Hepatocyte (in vitro differentiated cells): ENCODE data around the gene HUWE1. TPM values are rescaled to one million over a fixed set of nuclear protein-coding genes. Genes with fewer than 3 reads are reported as not detected.
"Not testable (repeated sequence)": the region's sequence is repeated elsewhere in the genome, so short reads cannot be mapped to it uniquely, and the experiment has no call there.

ENCODE experiments used
- DNase-seq: peaks from one replicate; pipeline ENCODE4 v3.0.0-alpha.2; 2016; ENCODE audit warnings: low spot score
- H2AFZ ChIP-seq: fragments of 200-600 bp; sonication (generic); 2 replicates; pipeline ENCODE4 v1.6.0; 2016; ENCODE audit warnings: antibody characterized with exemption, mild to moderate bottlenecking
- H3K27ac ChIP-seq: fragments of 200-600 bp; sonication (generic); 2 replicates; pipeline ENCODE4 v1.5.1; 2016; ENCODE audit warnings: mild to moderate bottlenecking
- H3K27me3 ChIP-seq: fragments of 200-600 bp; sonication (generic); 2 replicates; pipeline ENCODE4 v1.6.1; 2016
- H3K36me3 ChIP-seq: fragments of 200-600 bp; sonication (generic); replicated peaks from 2 replicates; pipeline ENCODE4 v1.5.1; 2016; ENCODE audit warnings: low read depth; ENCODE audit not compliant: insufficient read depth
- H3K4me1 ChIP-seq: fragments of 200-600 bp; sonication (generic); 2 replicates; pipeline ENCODE4 v1.5.1; 2016; ENCODE audit warnings: mild to moderate bottlenecking, moderate library complexity; ENCODE audit not compliant: insufficient read depth
- H3K4me2 ChIP-seq: fragments of 200-600 bp; sonication (generic); 2 replicates; pipeline ENCODE4 v1.6.0; 2016
- H3K4me3 ChIP-seq: fragments of 200-600 bp; sonication (generic); 2 replicates; pipeline ENCODE4 v1.5.1; 2016; ENCODE audit warnings: mild to moderate bottlenecking
- H3K79me2 ChIP-seq: fragments of 200-600 bp; sonication (generic); 2 replicates; pipeline ENCODE4 v1.6.0; 2017; ENCODE audit warnings: mild to moderate bottlenecking
- H3K9me2 ChIP-seq: fragments of 200-600 bp; sonication (generic); replicated peaks from 2 replicates; pipeline ENCODE4 v1.6.0; 2017; ENCODE audit warnings: mild to moderate bottlenecking; ENCODE audit not compliant: insufficient read depth
- H3K9me3 ChIP-seq: fragments of 200-600 bp; sonication (generic); 2 replicates; pipeline ENCODE4 v1.5.1; 2016; ENCODE audit warnings: low read depth, mild to moderate bottlenecking
- H4K20me1 ChIP-seq: fragments of 200-600 bp; sonication (generic); 2 replicates; pipeline ENCODE4 v1.6.0; 2016; ENCODE audit warnings: mild to moderate bottlenecking; ENCODE audit not compliant: insufficient read depth, poor library complexity, severe bottlenecking
- EZH2 ChIP-seq: fragments of 200-600 bp; sonication (generic); IDR thresholded peaks from 2 replicates; pipeline ENCODE4 v1.6.1; 2016; ENCODE audit warnings: antibody characterized with exemption, mild to moderate bottlenecking, borderline replicate concordance
- EZH2phosphoT487 ChIP-seq: fragments of 200-600 bp; sonication (generic); IDR thresholded peaks from one replicate; pipeline ENCODE4 v1.6.1; 2018; ENCODE audit warnings: antibody characterized with exemption, mild to moderate bottlenecking, low read depth, moderate library complexity; ENCODE audit not compliant: unreplicated experiment, severe bottlenecking
- WGBS: methylation state at CpG from one replicate; pipeline ENCODE4 v1.1.6; 2016; ENCODE audit warnings: low lambda C conversion rate; ENCODE audit errors: missing lambda C conversion rate; 5-methylcytosine and 5-hydroxymethylcytosine counted together
- polyA plus RNA-seq: library from polyadenylated mRNA; unstranded; fragments of >200 nt; fragmentation: Nextera tagmentation; extraction: Ambion mirVana; gene quantifications from 2 replicates; pipeline ENCODE4 v1.2.1, GENCODE V29; 2016
- total RNA-seq: library from RNA; depleted of rRNA; stranded (reverse); fragments of >200 nt; gene quantifications from 2 replicates; pipeline ENCODE4 v1.2.3, GENCODE V29; 2014
- TF ChIP-seq, protein P1 (sequence below): fragments of 200-600 bp; sonication (generic); IDR thresholded peaks from 2 replicates; pipeline ENCODE4 v1.5.1; 2016; ENCODE audit warnings: antibody characterized with exemption, mild to moderate bottlenecking; ENCODE audit not compliant: poor library complexity

Gene HUWE1
- total and polyA plus RNA-seq, 2 experiments from 2014 or later = 39.2 to 104 TPM

DNA sequence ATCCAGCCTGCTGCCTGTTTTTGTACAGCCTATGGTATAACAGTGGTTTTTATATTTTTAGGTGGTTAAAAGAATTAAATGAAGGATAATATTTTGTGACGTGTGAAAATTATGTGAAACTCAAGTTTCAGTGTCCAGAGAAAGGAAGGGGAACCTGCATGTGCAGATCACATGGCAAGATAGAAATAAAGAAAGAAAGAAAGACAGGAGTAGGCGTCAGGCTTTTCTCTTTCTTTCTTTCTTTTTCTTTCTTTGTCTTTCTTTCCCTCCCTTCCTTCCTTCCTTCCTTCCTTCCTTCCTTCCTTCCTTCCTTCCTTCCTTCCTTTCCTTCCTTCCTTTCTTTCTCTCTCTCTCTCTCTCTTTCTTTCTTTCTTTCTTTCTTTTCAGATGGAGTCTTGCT lies 42.0 kb upstream of the HUWE1 start:
- H3K27ac ChIP-seq = no peak overlapping the region
- no peaks in the 10 kb centered on the region for H3K79me2 ChIP-seq
- no peaks in the 10 kb centered on the region for H3K27me3 ChIP-seq
- no peak for TF ChIP-seq EZH2
- TF ChIP-seq, protein P1, sequence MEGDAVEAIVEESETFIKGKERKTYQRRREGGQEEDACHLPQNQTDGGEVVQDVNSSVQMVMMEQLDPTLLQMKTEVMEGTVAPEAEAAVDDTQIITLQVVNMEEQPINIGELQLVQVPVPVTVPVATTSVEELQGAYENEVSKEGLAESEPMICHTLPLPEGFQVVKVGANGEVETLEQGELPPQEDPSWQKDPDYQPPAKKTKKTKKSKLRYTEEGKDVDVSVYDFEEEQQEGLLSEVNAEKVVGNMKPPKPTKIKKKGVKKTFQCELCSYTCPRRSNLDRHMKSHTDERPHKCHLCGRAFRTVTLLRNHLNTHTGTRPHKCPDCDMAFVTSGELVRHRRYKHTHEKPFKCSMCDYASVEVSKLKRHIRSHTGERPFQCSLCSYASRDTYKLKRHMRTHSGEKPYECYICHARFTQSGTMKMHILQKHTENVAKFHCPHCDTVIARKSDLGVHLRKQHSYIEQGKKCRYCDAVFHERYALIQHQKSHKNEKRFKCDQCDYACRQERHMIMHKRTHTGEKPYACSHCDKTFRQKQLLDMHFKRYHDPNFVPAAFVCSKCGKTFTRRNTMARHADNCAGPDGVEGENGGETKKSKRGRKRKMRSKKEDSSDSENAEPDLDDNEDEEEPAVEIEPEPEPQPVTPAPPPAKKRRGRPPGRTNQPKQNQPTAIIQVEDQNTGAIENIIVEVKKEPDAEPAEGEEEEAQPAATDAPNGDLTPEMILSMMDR = no peak
- no peak for TF ChIP-seq EZH2phosphoT487
- no peaks in the 10 kb centered on the region for H3K4me1 ChIP-seq
- no peaks in the 10 kb centered on the region for H3K9me2 ChIP-seq
- no peaks in the 10 kb centered on the region for H3K36me3 ChIP-seq
- DNase-seq = no peak
- H2AFZ ChIP-seq = no peak overlapping the region
- no peak overlapping the region for H3K4me2 ChIP-seq
- H4K20me1 ChIP-seq = no peaks in the 10 kb centered on the region
- no peak overlapping the region for H3K4me3 ChIP-seq
- WGBS = 69% methylated on average over 1 of the region's 2 CpGs
- no peaks in the 10 kb centered on the region for H3K9me3 ChIP-seq

- H3K4me1 ChIP-seq = no peaks in the 10 kb centered on the region
- no peaks in the 10 kb centered on the region for H4K20me1 ChIP-seq
- H3K27ac ChIP-seq = no peak overlapping the region
- 67% methylated on average over 5 of the region's 5 CpGs for WGBS
- H3K4me3 ChIP-seq = no peak overlapping the region
- no peaks in the 10 kb centered on the region for H3K9me3 ChIP-seq
- H3K79me2 ChIP-seq = no peaks in the 10 kb centered on the region
- no peak for DNase-seq
- H2AFZ ChIP-seq = no peak overlapping the region
- no peaks in the 10 kb centered on the region for H3K27me3 ChIP-seq
- no peaks in the 10 kb centered on the region for H3K36me3 ChIP-seq
- H3K9me2 ChIP-seq = no peaks in the 10 kb centered on the region
- no peak overlapping the region for H3K4me2 ChIP-seq
- TF ChIP-seq EZH2phosphoT487 (no peak), EZH2 (no peak)
- TF ChIP-seq, protein P1 = no peak
Measured at GRCh38 chrX:53724872-53725271, 38.4 kb upstream of the HUWE1 start.

DNA sequence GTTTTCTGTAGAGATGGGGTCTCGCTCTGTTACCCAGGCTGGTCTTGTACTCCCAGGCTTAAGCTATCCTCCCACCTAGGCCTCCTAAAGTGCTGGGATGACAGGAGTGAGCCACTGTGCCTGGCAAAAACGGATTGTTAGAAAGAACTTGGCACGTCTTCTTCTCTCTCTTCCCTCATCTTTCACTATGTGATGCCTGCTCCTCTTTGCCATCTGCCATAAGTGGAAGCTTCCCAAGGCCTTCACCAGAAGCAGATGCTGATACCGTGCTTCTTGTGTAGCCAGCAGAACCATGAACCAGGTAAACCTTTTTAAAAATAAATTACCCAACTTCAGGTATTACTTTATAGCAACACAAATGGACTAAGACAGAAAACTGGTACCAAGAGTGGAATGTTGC lies 36.9 kb upstream of the HUWE1 start:
- no peak overlapping the region for H2AFZ ChIP-seq
- WGBS = 69% methylated on average over 4 of the region's 4 CpGs
- H3K4me1 ChIP-seq = no peaks in the 10 kb centered on the region
- TF ChIP-seq EZH2 (no peak), EZH2phosphoT487 (no peak)
- TF ChIP-seq, protein P1 = no peak
- no peaks in the 10 kb centered on the region for H4K20me1 ChIP-seq
- H3K9me3 ChIP-seq = no peaks in the 10 kb centered on the region
- DNase-seq = no peak
- no peaks in the 10 kb centered on the region for H3K36me3 ChIP-seq
- H3K4me3 ChIP-seq = no peak overlapping the region
- no peaks in the 10 kb centered on the region for H3K79me2 ChIP-seq
- no peak overlapping the region for H3K27ac ChIP-seq
- H3K4me2 ChIP-seq = no peak overlapping the region
- no peaks in the 10 kb centered on the region for H3K27me3 ChIP-seq
- no peaks in the 10 kb centered on the region for H3K9me2 ChIP-seq

DNA sequence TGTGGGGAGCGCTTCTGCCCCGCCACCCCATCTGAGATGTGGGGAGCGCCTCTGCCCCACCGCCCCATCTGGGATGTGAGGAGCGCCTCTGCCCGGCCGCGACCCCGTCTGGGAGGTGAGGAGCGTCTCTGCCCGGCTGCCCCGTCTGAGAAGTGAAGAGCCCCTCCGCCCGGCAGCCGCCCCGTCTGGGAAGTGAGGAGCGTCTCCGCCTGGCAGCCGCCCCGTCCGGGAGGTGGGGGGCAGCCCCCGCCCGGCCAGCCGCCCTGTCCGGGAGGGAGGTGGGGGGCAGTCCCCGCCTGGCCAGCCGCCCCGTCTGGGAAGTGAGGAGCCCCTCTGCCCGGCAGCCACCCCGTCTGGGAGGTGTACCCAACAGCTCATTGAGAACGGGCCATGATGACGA lies 35.1 kb upstream of the HUWE1 start:
- not testable (repeated sequence) for H3K4me1 ChIP-seq, DNase-seq, H3K27ac ChIP-seq, H3K9me2 ChIP-seq, H4K20me1 ChIP-seq, H3K36me3 ChIP-seq, H3K4me2 ChIP-seq, H3K4me3 ChIP-seq, H3K9me3 ChIP-seq, H3K27me3 ChIP-seq, H3K79me2 ChIP-seq, H2AFZ ChIP-seq
- WGBS = 90% methylated on average over 7 of the region's 32 CpGs

GRCh38 chrX:53719666-53720065 lies 33.1 kb upstream of the HUWE1 start:
- WGBS = 86% methylated on average over 7 of the region's 7 CpGs
- not testable (repeated sequence) for H3K27me3 ChIP-seq

More at GRCh38 chrX:53719666-53720065, 33.1 kb upstream of the HUWE1 start:
- DNase-seq, H3K36me3 ChIP-seq, H4K20me1 ChIP-seq, H3K4me3 ChIP-seq, H3K4me1 ChIP-seq, H3K4me2 ChIP-seq, H3K79me2 ChIP-seq, H3K9me2 ChIP-seq, H3K9me3 ChIP-seq, H2AFZ ChIP-seq, H3K27ac ChIP-seq: not testable (repeated sequence)
